T-helper 2 cell treated with Interferon-gamma antibody and Interleukin-4, amounts not matched to agents 5 μg/mL and 100 μg/mL, for 36 hours (primary cell): ENCODE measurements around the gene CCDC138.

Source experiments
- DNase-seq: peaks from one replicate; pipeline ENCODE4 v3.0.0; 2021; ENCODE audit warnings: low spot score
- H3K27ac Mint-ChIP-seq: one replicate; pipeline ENCODE4 v1.8.0; 2021; ENCODE audit warnings: mild to moderate bottlenecking, mixed read lengths
- H3K27me3 Mint-ChIP-seq: one replicate; pipeline ENCODE4 v1.8.0; 2021; ENCODE audit warnings: low read depth, mixed read lengths
- H3K36me3 Mint-ChIP-seq: one replicate; pipeline ENCODE4 v1.8.0; 2021; ENCODE audit warnings: low read depth, mixed read lengths
- H3K4me1 Mint-ChIP-seq: one replicate; pipeline ENCODE4 v1.8.0; 2021; ENCODE audit warnings: low read depth, mixed read lengths
- H3K4me3 Mint-ChIP-seq: one replicate; pipeline ENCODE4 v1.8.0; 2022; ENCODE audit warnings: mild to moderate bottlenecking, moderate library complexity, mixed read lengths
- H3K9me3 Mint-ChIP-seq: one replicate; pipeline ENCODE4 v1.8.0; 2021; ENCODE audit warnings: mixed read lengths

CCDC138 gene

GRCh38 chr2:108847000-108847399 lies 60.4 kb downstream of the CCDC138 start:
- H3K27ac Mint-ChIP-seq, result no peak overlapping the region
- H3K4me3 Mint-ChIP-seq, result no peak overlapping the region
- no peaks in the 10 kb centered on the region for H3K9me3 Mint-ChIP-seq
- DNase-seq, result no peak
- no peaks in the 10 kb centered on the region for H3K27me3 Mint-ChIP-seq
- no peaks in the 10 kb centered on the region for H3K4me1 Mint-ChIP-seq
- H3K36me3 Mint-ChIP-seq, result peaks cover 20% of the 10 kb centered on the region

GRCh38 chr2:108852375-108852774 lies 65.8 kb downstream of the CCDC138 start:
- Mint-ChIP-seq H3K9me3 (no peaks in the 10 kb centered on the region), H3K36me3 (peaks cover 16% of the 10 kb centered on the region), H3K4me1 (peaks cover 2% of the 10 kb centered on the region), H3K27me3 (no peaks in the 10 kb centered on the region), H3K27ac (no peak overlapping the region), H3K4me3 (no peak overlapping the region)
- no peak for DNase-seq

- Mint-ChIP-seq H3K27me3 (no peaks in the 10 kb centered on the region), H3K9me3 (no peaks in the 10 kb centered on the region), H3K27ac (no peak overlapping the region), H3K4me3 (no peak overlapping the region), H3K4me1 (peaks cover 2% of the 10 kb centered on the region), H3K36me3 (peaks cover 22% of the 10 kb centered on the region)
- DNase-seq, result no peak
These were observed 66.8 kb downstream of the CCDC138 start for GRCh38 chr2:108853421-108853820.

GRCh38 chr2:108854484-108854883 lies 67.9 kb downstream of the CCDC138 start:
- H3K27me3 Mint-ChIP-seq, result no peaks in the 10 kb centered on the region
- H3K4me3 Mint-ChIP-seq, result no peak overlapping the region

GRCh38 chr2:108855194-108855593 lies 68.6 kb downstream of the CCDC138 start:
- Mint-ChIP-seq H3K4me3 (no peak overlapping the region), H3K27ac (no peak overlapping the region), H3K27me3 (no peaks in the 10 kb centered on the region), H3K4me1 (peaks cover 2% of the 10 kb centered on the region), H3K36me3 (peaks cover 22% of the 10 kb centered on the region), H3K9me3 (no peaks in the 10 kb centered on the region)
- no peak for DNase-seq

More at GRCh38 chr2:108854484-108854883, 67.9 kb downstream of the CCDC138 start:
- Mint-ChIP-seq H3K9me3 (no peaks in the 10 kb centered on the region), H3K36me3 (peaks cover 22% of the 10 kb centered on the region), H3K27ac (no peak overlapping the region), H3K4me1 (peaks cover 2% of the 10 kb centered on the region)
- DNase-seq, result no peak

- H3K4me1 Mint-ChIP-seq, result peaks cover 2% of the 10 kb centered on the region
- H3K9me3 Mint-ChIP-seq, result no peaks in the 10 kb centered on the region
- peaks cover 11% of the 10 kb centered on the region for H3K36me3 Mint-ChIP-seq
- no peak overlapping the region for H3K4me3 Mint-ChIP-seq
- DNase-seq, result no peak
- H3K27me3 Mint-ChIP-seq, result no peaks in the 10 kb centered on the region
- no peak overlapping the region for H3K27ac Mint-ChIP-seq
These were observed 72.3 kb downstream of the CCDC138 start for GRCh38 chr2:108858894-108859293.

GRCh38 chr2:108866041-108866440 lies 79.5 kb downstream of the CCDC138 start:
- Mint-ChIP-seq H3K9me3 (peaks cover 28% of the 10 kb centered on the region), H3K27ac (no peak overlapping the region), H3K4me3 (no peak overlapping the region), H3K4me1 (peaks cover 2% of the 10 kb centered on the region), H3K27me3 (no peaks in the 10 kb centered on the region), H3K36me3 (peaks cover 48% of the 10 kb centered on the region)
- DNase-seq, result no peak

GRCh38 chr2:108868911-108869310 lies 82.3 kb downstream of the CCDC138 start:
- DNase-seq, result no peak
- peaks cover 50% of the 10 kb centered on the region for H3K36me3 Mint-ChIP-seq
- no peak overlapping the region for H3K27ac Mint-ChIP-seq
- no peaks in the 10 kb centered on the region for H3K27me3 Mint-ChIP-seq
- no peak overlapping the region for H3K4me3 Mint-ChIP-seq
- H3K4me1 Mint-ChIP-seq, result peaks cover 2% of the 10 kb centered on the region
- H3K9me3 Mint-ChIP-seq, result peaks cover 38% of the 10 kb centered on the region

- peaks cover 38% of the 10 kb centered on the region for H3K9me3 Mint-ChIP-seq
- H3K27me3 Mint-ChIP-seq, result no peaks in the 10 kb centered on the region
- H3K27ac Mint-ChIP-seq, result no peak overlapping the region
- no peak overlapping the region for H3K4me3 Mint-ChIP-seq
- DNase-seq, result no peak
- H3K36me3 Mint-ChIP-seq, result peaks cover 49% of the 10 kb centered on the region
- peaks cover 2% of the 10 kb centered on the region for H3K4me1 Mint-ChIP-seq
These were observed 83.0 kb downstream of the CCDC138 start for GRCh38 chr2:108869542-108869941.

- Mint-ChIP-seq H3K4me3 (no peak overlapping the region), H3K36me3 (peaks cover 49% of the 10 kb centered on the region), H3K9me3 (peaks cover 38% of the 10 kb centered on the region), H3K27me3 (no peaks in the 10 kb centered on the region), H3K27ac (no peak overlapping the region), H3K4me1 (peaks cover 2% of the 10 kb centered on the region)
- no peak for DNase-seq
These were observed 83.6 kb downstream of the CCDC138 start for GRCh38 chr2:108870069-108870644.

- Mint-ChIP-seq H3K4me1 (no peaks in the 10 kb centered on the region), H3K36me3 (peaks cover 18% of the 10 kb centered on the region), H3K27me3 (no peaks in the 10 kb centered on the region), H3K4me3 (no peak overlapping the region), H3K27ac (no peak overlapping the region), H3K9me3 (peaks cover 14% of the 10 kb centered on the region)
- DNase-seq, result no peak
These were observed 90.9 kb downstream of the CCDC138 start for GRCh38 chr2:108877506-108877905.

- Mint-ChIP-seq H3K4me3 (no peak overlapping the region), H3K27ac (no peak overlapping the region), H3K27me3 (no peaks in the 10 kb centered on the region), H3K9me3 (peaks cover 17% of the 10 kb centered on the region), H3K36me3 (peaks cover 18% of the 10 kb centered on the region), H3K4me1 (no peaks in the 10 kb centered on the region)
- no peak for DNase-seq
These were observed 91.7 kb downstream of the CCDC138 start for GRCh38 chr2:108878276-108878675.

- no peak for DNase-seq
- Mint-ChIP-seq H3K36me3 (peaks cover 13% of the 10 kb centered on the region), H3K27ac (no peak overlapping the region), H3K27me3 (peaks cover 2% of the 10 kb centered on the region), H3K4me3 (no peak overlapping the region), H3K4me1 (no peaks in the 10 kb centered on the region), H3K9me3 (peaks cover 43% of the 10 kb centered on the region)
These were observed 98.0 kb downstream of the CCDC138 start for GRCh38 chr2:108884619-108885018.

GRCh38 chr2:108889907-108890306 lies 103.3 kb downstream of the CCDC138 start:
- Mint-ChIP-seq H3K4me1 (no peaks in the 10 kb centered on the region), H3K36me3 (peaks cover 11% of the 10 kb centered on the region), H3K27me3 (peaks cover 2% of the 10 kb centered on the region), H3K9me3 (peaks cover 46% of the 10 kb centered on the region), H3K27ac (no peak overlapping the region), H3K4me3 (no peak overlapping the region)
- DNase-seq, result no peak

- Mint-ChIP-seq H3K9me3 (peaks cover 34% of the 10 kb centered on the region), H3K27me3 (no peaks in the 10 kb centered on the region), H3K27ac (no peak overlapping the region), H3K36me3 (peaks cover 8% of the 10 kb centered on the region), H3K4me1 (peaks cover 2% of the 10 kb centered on the region), H3K4me3 (no peak overlapping the region)
- no peak for DNase-seq
These were observed 106.7 kb downstream of the CCDC138 start for GRCh38 chr2:108893277-108893676.
